ENCODE results near the gene TNFRSF6B.

DNA sequence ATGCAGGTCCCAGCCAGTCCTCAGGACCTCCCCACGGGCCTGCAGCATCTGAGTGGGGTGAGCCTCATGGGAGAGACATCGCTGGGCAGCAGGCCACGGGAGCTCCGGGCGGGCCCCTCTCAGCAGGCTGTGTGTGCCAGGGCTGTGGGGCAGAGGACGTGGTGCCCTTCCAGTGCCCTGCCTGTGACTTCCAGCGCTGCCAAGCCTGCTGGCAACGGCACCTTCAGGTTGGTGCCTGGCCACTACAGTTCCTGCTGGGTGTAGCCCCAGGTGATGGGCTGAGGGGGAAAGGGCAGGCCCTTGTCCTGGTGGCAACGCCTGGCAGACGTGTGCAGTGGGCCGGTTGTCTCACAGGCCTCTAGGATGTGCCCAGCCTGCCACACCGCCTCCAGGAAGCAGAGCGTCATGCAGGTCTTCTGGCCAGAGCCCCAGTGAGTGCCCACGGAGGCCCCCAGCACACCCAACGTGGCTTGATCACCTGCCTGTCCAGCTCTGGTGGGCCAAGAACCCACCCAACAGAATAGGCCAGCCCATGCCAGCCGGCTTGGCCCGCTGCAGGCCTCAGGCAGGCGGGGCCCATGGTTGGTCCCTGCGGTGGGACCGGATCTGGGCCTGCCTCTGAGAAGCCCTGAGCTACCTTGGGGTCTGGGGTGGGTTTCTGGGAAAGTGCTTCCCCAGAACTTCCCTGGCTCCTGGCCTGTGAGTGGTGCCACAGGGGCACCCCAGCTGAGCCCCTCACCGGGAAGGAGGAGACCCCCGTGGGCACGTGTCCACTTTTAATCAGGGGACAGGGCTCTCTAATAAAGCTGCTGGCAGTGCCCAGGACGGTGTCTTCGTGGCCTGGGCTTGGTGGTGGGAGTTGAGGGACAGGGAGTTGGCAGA, 787 bp upstream of the TNFRSF6B start:
- TF ChIP-seq, protein P1, sequence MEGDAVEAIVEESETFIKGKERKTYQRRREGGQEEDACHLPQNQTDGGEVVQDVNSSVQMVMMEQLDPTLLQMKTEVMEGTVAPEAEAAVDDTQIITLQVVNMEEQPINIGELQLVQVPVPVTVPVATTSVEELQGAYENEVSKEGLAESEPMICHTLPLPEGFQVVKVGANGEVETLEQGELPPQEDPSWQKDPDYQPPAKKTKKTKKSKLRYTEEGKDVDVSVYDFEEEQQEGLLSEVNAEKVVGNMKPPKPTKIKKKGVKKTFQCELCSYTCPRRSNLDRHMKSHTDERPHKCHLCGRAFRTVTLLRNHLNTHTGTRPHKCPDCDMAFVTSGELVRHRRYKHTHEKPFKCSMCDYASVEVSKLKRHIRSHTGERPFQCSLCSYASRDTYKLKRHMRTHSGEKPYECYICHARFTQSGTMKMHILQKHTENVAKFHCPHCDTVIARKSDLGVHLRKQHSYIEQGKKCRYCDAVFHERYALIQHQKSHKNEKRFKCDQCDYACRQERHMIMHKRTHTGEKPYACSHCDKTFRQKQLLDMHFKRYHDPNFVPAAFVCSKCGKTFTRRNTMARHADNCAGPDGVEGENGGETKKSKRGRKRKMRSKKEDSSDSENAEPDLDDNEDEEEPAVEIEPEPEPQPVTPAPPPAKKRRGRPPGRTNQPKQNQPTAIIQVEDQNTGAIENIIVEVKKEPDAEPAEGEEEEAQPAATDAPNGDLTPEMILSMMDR (IDR thresholded peaks at IDR 0.05 in 8 of 11, conservative IDR thresholded peaks at IDR 0.05 in 3 of 11), result no peak
- TF ChIP-seq POLR2AphosphoS5 (IDR thresholded peaks at IDR 0.05) (peak; percentile 11 to 74 (median 42)), POLR2A (IDR thresholded peaks at IDR 0.05) (no peak)
